GM19468 (cell line): Measurements from ENCODE around the gene SUB1.
"Not testable (repeated sequence)": the region's sequence is repeated elsewhere in the genome, so short reads cannot be mapped to it uniquely, and the experiment has no call there.

ENCODE experiments used
- ATAC-seq: cut with Tn5 transposase; IDR thresholded peaks from one replicate; pipeline ENCODE4 v1.9.1; 2021; ENCODE audit warnings: mild to moderate bottlenecking, moderate library complexity, moderate number of reproducible peaks; ENCODE audit not compliant: unreplicated experiment; ENCODE audit errors: extremely low read depth

Gene SUB1

DNA sequence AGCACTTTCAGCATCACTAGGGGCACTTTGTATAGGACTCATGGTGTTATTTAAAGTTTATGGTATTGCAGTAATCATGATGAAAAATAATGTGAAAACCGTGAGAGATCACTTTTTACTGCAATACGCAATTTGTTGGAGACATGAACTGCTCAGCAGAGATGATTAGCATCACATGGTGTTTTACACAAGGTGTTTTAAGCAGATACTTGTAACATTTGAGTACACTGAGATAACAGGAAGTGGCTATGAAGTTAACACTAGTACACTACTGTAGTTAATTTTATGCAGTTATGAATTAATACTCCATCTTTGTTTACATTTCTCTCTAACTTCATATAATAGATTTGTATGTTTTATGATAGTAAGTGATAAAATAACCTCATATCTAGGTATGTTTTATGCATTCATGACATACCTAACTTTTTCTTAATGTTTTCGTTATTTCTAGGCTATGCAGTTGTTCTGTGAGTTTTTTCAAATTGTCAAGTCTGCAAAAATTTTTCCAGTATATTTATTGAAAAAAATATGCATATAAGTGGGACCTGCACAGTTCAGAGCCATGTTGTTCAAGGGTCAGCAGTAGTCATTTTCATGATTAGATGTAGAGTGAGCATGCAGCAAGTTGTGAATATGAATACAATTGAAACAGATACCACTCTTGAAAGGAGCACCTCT is 13.0 kb downstream of the SUB1 start:
- no peak for ATAC-seq

DNA sequence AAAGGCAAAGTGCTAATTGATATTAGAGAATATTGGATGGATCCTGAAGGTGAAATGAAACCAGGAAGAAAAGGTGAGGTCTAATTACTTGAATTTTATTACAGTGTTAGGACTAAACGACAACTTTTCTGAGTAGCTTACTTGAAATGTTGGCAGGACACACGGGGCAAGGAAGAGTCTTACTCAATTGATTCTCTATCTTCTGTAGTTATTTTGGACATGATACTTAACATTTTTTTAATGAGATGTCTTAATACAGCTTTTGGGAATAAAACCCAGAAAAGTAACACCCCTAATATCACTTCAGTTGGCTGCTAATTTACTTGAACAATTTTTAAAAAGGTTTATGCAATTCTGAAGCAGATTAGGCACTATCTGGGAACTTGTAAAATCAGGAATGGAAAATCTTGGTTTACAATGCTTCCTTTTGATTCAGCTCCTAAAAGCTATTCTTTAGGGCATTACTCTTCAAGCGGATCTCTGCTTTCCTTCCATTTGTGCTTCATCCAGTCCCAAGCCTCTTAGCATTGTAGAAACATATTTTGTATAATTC is 13.7 kb downstream of the SUB1 start:
- ATAC-seq: no peak

DNA sequence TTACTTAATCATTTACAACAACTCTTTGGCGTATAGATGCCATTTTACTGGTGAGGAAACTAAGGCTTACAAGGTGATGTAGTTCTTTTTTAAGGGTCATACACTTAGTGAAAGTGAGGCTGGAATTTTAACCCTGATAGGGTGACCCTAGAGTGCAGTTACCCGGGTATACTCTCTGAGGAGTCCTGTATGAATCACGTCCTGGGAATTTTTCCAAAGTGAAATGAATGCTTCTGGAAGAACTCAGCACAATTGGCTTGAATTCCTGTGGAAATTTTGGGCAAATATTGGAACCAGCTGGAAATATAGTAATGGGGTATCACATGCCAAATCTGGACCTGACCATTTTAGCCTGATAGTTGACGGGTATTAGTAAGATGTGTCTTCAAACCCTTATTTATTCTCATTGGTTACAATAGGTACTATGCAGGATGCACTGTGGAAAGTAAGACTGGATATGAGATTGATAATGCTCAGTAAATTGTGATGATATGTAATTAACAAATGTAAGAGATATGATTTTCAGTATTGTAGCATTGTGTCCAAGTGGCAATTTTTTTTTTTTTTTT is 14.8 kb downstream of the SUB1 start:
- no peak for ATAC-seq

DNA sequence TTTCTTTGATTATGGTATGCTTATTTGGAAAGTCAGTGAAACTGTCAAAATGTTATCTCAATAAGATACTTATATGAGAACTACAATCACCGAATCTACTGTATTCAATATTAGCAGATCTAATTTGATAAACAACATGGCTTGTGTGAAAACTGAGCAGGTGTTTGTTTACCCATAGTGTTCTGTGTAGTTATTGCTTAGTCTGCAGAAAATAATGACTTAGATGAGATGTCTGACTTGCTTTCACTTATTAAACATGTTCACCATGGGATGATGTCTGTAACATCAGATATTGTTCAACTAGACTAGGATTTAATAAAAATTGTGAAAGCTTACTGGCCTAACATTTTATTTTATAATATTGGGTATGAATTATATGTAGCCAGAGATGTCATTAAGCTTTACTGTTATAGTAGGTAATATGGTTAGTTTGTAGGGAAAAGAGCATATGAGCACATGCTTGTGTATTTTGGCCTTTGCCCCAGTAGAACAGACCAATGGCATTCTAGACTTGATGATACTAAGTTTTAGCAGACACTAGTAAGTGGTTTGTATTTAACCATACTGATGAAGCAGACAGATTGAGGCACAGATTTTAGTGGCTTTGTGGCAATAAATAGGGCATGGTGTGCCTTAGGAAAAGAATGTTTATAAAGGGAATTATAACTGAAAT is 16.4 kb downstream of the SUB1 start:
- no peak for ATAC-seq

DNA sequence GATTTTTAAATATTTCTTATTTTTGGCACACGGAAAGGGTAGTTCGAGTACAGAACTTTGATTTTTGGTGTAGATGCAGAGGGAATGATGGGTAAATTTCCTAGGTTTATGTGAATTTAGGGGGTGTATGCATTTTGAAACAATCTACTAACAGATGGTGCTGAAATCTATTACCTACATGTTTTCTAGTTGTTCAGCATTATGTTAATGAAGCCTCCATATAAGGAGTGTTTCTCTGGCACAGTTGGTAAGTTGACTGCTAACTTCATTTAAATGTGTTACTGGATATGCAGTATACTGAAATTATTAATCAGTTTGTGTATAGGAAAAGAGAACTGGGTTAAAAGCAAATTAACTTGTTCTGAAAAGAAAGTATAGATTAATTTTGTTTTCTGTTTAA is 17.5 kb downstream of the SUB1 start:
- ATAC-seq: no peak

DNA sequence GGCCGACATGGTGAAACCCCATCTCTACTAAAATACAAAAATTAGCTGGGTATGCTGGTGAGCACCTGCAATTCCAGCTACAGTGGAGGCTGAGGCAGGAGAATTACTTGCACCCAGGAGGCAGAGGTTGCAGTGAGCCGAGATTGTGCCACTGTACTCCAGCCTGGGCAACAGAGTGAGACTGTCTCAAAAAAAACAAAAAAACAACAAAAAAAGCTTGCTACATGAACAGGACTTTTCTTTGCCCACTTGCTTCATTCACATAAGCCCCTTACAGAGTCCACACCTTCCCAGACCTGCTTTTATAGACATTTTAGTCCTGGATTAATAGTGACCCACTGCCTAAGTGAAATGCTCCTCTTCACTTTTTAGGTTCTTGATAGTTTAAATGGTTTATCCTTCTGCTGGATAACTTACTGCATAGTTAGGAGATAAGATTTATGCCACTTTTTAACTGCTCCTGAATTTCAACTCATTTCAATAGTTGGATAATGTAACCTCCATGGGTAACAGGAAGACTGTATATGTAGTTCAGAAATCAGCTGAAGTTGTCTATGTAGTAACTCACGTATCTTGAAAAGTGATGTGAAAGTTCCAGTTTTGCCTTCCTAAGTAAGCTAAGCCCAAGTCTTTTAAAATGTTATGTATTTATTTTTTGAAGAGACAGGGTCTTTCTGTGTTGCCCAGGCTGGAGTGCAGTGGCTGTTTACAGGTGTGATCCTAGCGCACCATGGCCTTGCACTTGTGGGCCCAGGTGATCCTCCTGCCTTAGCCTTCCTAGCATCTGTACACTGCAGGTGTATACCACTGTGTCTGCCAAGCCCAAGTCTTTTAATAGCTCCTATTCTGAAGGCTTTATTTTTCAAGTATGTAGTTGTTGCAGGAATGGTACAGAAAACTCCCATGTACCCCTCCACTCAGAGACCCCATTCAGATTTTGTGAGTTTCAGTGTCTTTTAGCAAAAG is 19.7 kb downstream of the SUB1 start:
- ATAC-seq: no peak

DNA sequence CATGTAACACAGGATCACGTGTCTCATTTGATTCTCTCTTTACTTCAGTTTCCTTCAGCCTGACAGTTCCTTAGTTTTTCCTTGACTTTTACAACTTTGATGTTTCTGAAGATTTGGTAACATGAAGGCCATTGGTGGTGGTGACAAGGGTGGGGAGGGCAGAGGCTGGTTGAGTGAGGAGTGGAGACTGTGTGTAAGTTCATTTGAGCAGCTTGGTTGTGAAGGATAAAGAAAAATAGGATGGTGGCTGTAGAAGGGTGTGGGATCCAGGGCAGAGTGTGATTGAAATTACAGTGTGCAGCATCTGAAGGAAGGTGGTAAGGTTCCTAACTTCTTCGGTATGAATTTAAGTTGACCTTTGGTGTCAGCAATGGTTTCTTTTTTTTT is 20.4 kb downstream of the SUB1 start:
- no peak for ATAC-seq

DNA sequence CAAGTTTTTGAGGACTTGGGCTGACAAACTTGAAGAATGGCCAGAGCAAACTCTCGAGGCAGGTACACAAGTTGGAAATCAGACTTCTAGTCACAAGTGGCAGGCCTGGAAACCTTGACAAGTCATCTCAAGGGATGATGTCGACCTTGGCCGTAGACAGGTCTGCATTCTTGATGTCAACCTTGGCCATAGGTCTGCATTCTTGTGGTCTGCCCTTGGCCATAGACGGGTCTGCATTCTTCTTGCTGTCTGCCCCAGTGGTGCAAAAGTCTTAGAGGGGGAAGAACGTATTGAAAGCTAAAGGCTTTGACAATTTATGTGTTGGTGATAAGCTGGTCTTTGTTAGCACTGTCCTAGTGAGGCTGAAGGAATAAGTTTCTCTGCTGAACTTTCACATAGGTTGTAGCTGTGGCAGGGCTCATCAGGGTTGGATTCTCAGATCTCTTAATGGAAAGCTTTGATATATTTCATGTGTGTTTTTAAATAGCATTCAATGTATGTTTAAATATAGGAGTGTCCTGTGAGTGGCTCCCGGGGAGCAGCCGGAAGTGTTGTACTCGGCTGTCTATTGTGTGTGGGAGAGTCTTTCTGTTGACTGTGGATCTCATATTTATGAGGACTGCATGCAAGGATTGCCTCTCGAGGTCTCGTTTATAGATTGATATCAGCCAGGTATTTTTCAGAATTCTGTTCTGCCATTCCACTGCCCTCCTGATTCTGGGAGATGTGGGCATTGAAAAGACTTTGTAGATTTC is 27.0 kb downstream of the SUB1 start:
- no peak for ATAC-seq

DNA sequence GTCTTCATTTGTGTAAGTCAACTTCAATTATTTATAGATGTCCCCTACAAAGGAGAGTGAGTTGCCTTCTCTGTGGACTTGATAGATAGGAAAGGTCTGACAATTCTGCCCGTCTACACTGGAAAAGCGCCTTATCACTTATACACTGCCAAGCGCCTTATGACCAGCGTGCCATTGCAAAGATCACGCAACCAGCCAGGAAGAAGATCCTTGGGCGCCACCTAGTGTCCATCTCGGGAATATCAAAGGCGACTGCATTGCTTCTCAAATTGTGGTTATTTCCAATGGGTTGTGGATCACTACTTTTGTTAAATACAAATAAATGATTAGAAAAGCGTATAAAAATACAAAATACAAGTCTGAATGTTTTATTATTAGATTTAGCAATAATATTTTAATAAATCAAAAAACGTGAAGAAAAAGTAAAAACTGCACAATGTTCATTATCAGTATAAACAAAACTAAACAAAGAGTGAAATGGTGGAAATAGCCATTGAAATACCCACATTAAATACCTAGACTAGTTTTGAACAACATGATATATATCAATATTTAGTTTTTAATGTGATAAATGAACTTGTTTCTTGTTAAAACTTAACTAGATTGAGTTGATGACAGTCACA is 27.8 kb downstream of the SUB1 start:
- no peak for ATAC-seq

DNA sequence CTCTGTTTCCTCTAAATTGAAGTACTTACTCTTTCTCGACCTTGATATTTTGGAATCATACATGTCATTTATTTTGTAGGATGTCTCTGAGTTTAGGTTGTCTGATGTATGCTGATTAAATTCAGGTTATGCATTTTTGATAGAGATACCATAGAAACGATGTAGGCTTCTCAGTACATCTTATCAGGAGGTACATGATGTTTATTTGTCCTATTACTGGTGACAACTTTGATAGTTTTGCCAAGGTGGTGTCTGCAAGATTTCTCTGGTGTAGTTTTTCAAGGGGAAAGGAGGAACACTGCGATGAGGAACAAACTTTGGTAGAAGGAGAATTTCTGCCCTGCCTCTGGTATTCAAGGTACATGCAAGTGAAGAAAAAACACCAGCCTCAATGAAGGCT is 29.9 kb downstream of the SUB1 start:
- ATAC-seq: no peak

DNA sequence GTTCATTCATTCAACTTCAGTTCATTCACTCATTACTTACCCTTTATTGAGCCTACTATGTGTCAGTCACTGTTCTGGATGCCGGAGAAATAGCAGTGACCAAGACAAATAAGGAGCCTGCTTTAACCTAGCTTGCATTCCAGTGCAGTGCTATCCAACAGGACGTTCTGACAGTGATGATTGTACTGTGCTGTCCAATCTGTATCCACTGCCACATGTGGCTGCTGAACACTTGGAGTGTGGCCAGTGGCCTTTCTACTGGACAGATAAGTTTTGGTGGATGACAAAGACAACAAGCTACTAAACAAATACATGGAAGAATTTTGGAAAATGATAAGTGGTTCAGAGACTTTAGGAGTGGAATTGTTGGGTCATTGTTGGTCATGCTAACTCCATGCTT is 33.6 kb downstream of the SUB1 start:
- ATAC-seq: no peak

DNA sequence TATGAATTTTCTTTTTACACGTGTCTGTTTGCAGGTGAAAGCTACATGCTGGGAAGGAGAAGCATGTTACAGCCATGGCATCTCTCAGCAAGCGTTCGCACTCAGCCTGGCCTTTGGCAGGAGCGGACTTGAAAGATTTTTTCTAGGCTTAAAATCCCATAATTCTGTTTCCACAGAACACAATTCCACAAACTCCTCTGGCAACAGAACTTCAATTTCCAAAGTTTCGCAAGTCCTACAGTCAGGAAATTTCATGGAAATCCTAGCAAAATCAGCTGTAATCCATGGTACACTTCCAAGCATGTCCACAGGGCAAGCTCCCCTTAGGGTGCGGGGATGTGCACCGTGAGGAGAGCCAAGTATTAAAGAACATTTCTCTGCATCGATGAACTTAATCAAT is 35.9 kb downstream of the SUB1 start:
- no peak for ATAC-seq

DNA sequence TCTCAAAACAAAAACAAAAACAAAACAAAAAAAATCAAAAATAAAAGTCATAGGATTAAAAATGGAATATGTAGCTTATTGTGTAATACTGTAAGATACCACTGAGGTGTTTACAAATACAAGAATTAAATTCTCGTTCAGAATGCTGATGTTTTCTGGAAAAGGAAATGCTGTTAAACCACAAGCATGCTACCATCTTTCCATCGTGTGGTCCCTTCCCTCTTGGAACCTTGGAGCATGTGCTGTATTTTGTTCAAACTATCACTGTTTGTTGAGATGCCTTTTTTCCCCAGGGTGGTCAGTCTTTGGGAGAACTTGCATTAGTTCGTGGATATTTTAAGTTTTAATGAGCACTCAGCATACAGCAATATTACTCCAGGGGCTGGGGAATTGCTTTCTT is 39.7 kb downstream of the SUB1 start:
- ATAC-seq: no peak

DNA sequence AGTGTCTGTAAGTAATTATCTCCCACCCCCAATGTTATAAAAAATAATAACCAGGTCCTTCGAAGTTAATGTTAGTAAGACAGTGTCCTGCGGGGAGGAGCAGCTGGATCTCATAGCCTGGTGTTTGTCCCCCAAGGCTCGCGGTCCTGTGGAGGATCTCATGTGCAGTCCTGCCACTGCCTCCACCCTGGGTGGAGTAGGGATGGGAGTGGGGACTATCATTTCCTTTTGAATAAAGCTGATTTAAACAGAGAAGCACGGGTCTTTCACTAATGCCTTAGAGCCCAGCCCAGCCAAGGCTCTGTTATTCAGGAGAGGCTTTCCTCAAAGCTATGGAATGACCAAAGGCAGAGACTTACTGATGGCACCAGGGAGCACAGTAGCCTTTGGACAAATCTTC is 40.2 kb downstream of the SUB1 start:
- ATAC-seq: no peak

DNA sequence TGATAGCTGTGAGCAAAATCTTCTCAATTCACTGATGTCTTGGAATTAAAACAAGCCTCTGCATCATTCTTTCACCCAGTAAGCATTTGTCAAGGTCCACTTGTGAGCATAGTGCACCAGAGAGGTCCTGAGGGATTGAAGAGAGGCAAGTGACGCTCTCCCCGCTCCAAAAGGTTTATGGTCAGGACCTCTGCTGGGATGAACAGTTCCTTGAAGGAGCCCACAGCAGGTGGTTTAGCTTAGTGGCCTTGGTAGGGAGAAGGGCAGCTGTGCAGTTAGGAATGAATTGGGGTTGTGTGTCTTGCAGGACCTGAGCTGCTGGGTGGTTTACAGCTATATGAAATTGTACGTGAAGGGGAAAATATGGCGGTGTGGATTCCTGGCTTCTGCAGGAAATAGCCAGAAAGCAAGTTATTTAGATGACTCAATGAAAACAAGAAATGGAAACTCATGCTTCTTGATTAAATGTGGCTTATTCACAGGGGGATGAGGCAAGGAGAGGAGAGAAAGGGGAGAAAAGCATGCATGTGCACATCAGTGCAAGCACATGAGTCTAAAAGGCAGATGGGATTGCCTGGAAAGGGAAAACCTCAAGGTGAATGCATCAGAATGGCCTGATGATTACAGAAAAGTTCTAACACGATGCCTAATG is 42.0 kb downstream of the SUB1 start:
- no peak for ATAC-seq

DNA sequence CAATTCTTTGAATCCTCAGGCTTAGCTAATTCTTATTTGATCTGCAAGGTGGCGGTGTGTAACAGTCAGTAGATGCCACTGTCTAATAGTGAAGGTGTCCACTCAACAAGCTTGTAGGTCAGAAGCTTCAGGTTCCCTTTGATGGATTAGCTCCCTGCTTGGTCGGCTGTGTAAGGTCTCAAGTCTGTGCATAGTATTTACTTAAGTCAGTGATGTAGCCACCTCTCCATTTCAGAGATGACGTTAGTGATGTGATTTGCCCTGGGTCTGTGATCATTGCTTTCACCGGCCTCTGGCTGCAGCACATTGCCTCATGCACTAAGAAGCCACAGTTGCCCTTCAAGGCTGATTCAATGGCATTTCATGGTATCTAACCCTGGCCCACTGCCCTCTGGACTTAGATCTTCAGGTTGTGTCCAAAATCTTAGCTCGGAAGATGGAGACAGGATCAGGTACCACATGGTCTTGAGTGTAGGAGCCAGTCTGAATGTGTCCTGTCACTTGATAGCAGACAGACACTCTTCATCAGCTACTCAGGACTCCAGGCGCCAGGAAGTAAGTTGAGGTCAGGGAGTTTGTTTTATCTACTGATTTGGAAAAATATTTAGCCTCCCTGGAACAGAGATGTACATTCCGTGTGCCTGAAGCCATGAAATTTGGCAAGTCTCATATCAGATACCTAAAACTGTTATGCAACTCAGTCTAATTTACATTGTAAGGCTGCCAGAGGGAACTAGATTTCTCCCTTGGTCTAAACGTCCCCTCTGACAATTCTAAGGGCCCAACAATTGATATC is 42.9 kb downstream of the SUB1 start:
- ATAC-seq: no peak

DNA sequence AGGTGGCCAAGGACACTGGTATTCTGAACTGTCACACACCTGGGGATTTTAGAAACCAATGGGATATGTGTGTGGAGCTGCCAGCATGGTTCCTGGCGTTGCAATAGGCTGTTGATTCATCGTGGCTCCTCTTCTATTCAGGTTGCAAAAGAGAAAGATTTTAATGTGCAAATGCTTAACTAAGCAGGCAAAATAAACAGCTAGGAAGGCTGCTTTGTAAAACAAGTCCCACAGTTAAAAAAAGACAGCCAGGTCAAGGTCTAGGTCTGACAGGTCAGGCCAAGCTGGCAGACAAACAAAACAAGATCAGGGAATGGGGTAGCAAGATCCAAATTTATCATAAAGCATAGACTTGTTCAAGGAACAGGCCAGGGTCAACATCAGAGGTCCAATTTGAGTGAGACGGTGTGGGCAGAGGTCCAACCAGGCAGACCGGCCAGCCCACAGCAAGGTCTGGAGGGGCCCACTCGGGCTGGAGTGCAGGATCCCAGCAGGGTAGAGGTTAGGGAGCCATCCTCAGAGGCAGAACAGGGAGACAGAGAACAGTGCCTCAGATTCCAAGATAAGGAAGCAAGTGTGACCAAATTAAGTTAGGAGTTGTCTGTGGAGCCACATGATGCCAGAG is 45.6 kb downstream of the SUB1 start:
- no peak for ATAC-seq

DNA sequence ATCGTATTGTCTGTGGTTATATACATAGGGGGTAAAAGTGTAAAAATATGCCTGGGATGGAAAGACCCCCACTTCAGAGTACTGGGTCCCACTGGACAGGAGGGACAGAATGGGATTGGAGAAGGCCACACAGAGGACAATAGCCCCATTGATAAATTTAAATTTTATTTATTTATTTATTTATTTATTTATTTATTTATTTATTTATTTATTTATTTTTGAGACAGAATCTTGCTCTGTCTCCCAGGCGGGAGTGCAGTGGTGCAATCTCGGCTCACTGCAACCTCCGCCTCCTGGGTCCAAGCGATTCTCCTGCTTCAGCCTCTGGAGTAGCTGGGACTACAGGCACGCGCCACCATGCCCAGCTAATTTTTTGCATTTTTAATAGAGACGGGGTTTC is 47.7 kb downstream of the SUB1 start:
- not testable (repeated sequence) for ATAC-seq
